ENCODE measurements around the gene MRPL48. TPM values are rescaled to one million over a fixed set of nuclear protein-coding genes. Genes with fewer than 3 reads are reported as not detected.

Gene MRPL48
- total RNA-seq (2022; extraction: Qiagen RNA extraction; ENCODE audit: low read depth): 46.3 to 57.0 TPM (median 48.9 TPM) in 5 replicates

DNA sequence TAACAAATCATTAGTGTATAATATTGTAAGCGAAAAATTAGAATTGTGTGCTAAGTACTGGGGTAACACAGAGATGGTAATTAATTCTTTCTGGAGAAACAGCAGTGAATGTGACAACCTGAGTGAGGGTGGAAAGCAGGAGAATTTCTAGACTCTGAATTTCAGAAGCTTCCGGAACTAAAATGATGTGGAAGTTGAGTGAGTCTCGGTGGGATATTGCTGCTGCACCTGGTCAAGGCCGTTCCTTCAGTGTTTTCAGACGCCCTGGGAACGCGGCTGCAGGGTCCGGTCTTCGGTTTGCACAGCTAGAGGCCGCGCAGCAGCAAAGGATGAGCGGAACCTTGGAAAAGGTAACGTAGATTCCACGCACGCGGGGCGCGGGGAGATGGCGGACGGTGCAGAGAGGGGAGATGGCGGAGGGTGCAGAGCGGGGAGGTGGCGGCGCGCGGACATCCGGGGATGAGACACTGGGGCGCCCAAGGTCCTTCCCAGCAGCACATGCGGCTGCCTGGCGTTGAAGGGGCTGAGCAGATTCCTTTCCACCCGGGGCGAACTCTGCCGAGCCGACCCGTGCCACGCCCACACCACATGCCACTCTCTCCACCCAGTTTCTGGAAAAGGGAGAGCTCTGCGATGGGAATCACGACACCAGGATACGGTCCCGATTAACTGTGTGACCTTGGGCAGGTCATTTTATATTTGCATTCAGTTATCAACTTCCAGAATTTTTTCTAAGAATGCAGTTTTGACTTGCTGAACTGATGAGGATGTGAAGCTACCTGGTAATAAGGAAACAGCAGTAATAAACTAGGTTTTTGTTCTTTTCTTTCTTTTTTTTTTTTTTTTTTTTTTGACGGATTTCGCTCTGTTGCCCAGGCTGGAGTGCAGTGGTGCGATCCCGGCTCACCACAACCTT, at the start of gene MRPL48:
Gene MRPL48 (plus strand): TSS at position 232 of the 916 bp plus-strand sequence. CDS start 98 bp downstream, at position 330.

GRCh38 chr11:73760679-73761402, 26.8 kb upstream of the MRPL48 start, which contains the start of gene RAB6A:
TSS of gene RAB6A (minus strand) at chr11:73761074. CDS start at chr11:73760635, 439 bp downstream.

GRCh38 chr11:73876424-73877310, 89.0 kb downstream of the MRPL48 start, which contains the start of the genes COA4 and PAAF1:
TSS of gene COA4 (minus strand) at chr11:73876846. CDS start at chr11:73873378, 3,468 bp downstream.
TSS of gene PAAF1 (plus strand) at chr11:73876999. CDS start at chr11:73877022, 23 bp downstream.

Other genes starting within 250 kb of the MRPL48 start
- 10.4 to 15.6 TPM (median 13.0 TPM) in 5 replicates for gene FAM168A, start 189.8 kb upstream of the MRPL48 start, total RNA-seq (2022; extraction: Qiagen RNA extraction; ENCODE audit: low read depth)
- gene PLEKHB1, start 141.3 kb upstream of the MRPL48 start, total RNA-seq (2022; extraction: Qiagen RNA extraction; ENCODE audit: low read depth): 0.42 to 0.98 TPM (median 0.57 TPM) in 5 replicates
- gene RAB6A, start 26.8 kb upstream of the MRPL48 start, total RNA-seq (2022; extraction: Qiagen RNA extraction; ENCODE audit: low read depth): 46.4 to 68.4 TPM (median 62.5 TPM) in 5 replicates
- gene COA4, start 89.0 kb downstream of the MRPL48 start, total RNA-seq (2022; extraction: Qiagen RNA extraction; ENCODE audit: low read depth): 129 to 152 TPM (median 132 TPM) in 5 replicates
- gene PAAF1, start 89.1 kb downstream of the MRPL48 start, total RNA-seq (2022; extraction: Qiagen RNA extraction; ENCODE audit: low read depth): 10.3 to 12.6 TPM (median 12.0 TPM) in 5 replicates
- 0.27 to 1.3 TPM (median 0.57 TPM) in 5 replicates for gene DNAJB13, start 163.2 kb downstream of the MRPL48 start, total RNA-seq (2022; extraction: Qiagen RNA extraction; ENCODE audit: low read depth)
- gene UCP2, start 195.0 kb downstream of the MRPL48 start, total RNA-seq (2022; extraction: Qiagen RNA extraction; ENCODE audit: low read depth): 81.3 to 93.5 TPM (median 86.1 TPM) in 5 replicates
- 0.97 to 3.0 TPM (median 1.4 TPM) in 5 replicates for gene UCP3, start 221.2 kb downstream of the MRPL48 start, total RNA-seq (2022; extraction: Qiagen RNA extraction; ENCODE audit: low read depth)